SH-SY5Y (cell line): Measurements from ENCODE around the gene ALDH3A1.

Source experiments
- GATA2 ChIP-seq: IDR thresholded peaks from 2 replicates; pipeline ENCODE4 v1.6.1; 2011; ENCODE audit warnings: mild to moderate bottlenecking, low read depth, low read length
- GATA3 ChIP-seq: IDR thresholded peaks from 2 replicates; pipeline ENCODE4 v1.6.1; 2011; ENCODE audit warnings: low read depth, mild to moderate bottlenecking, low read length, moderate library complexity

DNA sequence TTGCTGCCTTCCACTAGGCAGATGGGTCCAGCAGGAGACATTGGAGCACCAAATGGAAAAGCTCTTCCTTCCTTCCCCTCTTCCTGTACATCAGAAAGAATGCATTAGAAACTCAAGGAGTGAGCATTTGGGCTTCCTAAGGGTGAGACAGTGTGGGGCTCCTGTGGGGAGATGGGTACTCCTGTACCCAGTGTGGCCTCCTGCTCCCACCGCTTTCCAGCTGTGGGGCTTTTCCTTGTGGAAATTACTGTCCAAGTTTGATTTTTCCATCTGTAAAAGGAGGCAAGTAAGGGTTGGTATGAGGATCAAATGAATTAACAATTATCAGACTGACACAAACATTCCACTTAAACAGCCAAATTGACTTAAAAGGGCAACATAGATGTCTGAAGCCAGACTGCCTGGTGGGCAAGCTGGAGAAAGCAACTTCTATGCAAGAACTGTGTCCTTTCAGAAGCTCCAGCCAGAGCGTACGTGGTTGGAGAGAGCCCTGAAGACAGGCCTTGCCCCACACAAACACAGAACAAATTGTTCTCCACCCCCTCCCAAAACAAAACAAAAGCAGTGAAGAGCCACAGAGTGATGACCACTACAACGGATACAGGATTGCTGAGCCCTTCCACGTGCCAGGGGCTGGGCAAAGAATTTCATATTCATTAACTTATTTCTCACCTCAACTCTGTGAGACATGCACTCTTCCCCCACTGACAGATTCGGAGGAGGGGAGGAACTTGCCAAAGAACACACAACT lies 23.1 kb upstream of the ALDH3A1 start:
- TF ChIP-seq GATA2 (no peak), GATA3 (no peak)
